H9 (cell line): ENCODE results near the gene CEP55. TPM values are rescaled to one million over a fixed set of nuclear protein-coding genes. Genes with fewer than 3 reads are reported as not detected.

ENCODE experiments used
- DNase-seq: peaks from one replicate; pipeline ENCODE4 v3.0.0-alpha.2; 2017
- H2AFZ ChIP-seq: one replicate; pipeline ENCODE4 v1.6.1; 2013; ENCODE audit warnings: mild to moderate bottlenecking, low read length, control low read depth, moderate library complexity
- H2AK5ac ChIP-seq: 2 replicates; pipeline ENCODE4 v1.6.1; 2013; ENCODE audit warnings: low read length, control low read depth, mixed read lengths; ENCODE audit not compliant: insufficient read length
- H2BK120ac ChIP-seq: one replicate; pipeline ENCODE4 v1.6.1; 2013; ENCODE audit warnings: low read depth, mild to moderate bottlenecking, low read length, control low read depth, inconsistent platforms; ENCODE audit not compliant: poor library complexity, severe bottlenecking
- H2BK12ac ChIP-seq: 2 replicates; pipeline ENCODE4 v1.6.1; 2013; ENCODE audit warnings: low read length, control low read depth, mixed read lengths, low read depth; ENCODE audit not compliant: insufficient read length
- H2BK15ac ChIP-seq: 2 replicates; pipeline ENCODE4 v1.6.1; 2013; ENCODE audit warnings: low read depth, low read length, control low read depth
- H2BK20ac ChIP-seq: one replicate; pipeline ENCODE4 v1.6.1; 2013; ENCODE audit warnings: low read depth, mild to moderate bottlenecking, low read length, control low read depth, inconsistent platforms; ENCODE audit not compliant: poor library complexity, severe bottlenecking
- H2BK5ac ChIP-seq: 2 replicates; pipeline ENCODE4 v1.6.1; 2013; ENCODE audit warnings: low read length, control low read depth, mixed read lengths; ENCODE audit not compliant: insufficient read length
- H3K14ac ChIP-seq: 2 replicates; pipeline ENCODE4 v1.6.1; 2013; ENCODE audit warnings: low read length, control low read depth; ENCODE audit not compliant: insufficient read depth
- H3K18ac ChIP-seq: 2 replicates; pipeline ENCODE4 v1.6.1; 2013; ENCODE audit warnings: low read depth, mild to moderate bottlenecking, mixed read lengths, low read length, control low read depth; ENCODE audit not compliant: insufficient read length
- H3K23ac ChIP-seq: 2 replicates; pipeline ENCODE4 v1.6.1; 2013; ENCODE audit warnings: low read length, control low read depth, mixed read lengths, low read depth; ENCODE audit not compliant: insufficient read length
- H3K23me2 ChIP-seq: 2 replicates; pipeline ENCODE4 v1.6.1; 2013; ENCODE audit warnings: low read depth, mild to moderate bottlenecking, mixed read lengths, low read length, control low read depth; ENCODE audit not compliant: insufficient read length, poor library complexity, severe bottlenecking
- H3K27ac ChIP-seq: 2 replicates; pipeline ENCODE4 v1.5.1; 2013; ENCODE audit warnings: low read length, control low read depth, mixed read lengths, low read depth; ENCODE audit not compliant: insufficient read length
- H3K27me3 ChIP-seq: 2 replicates; pipeline ENCODE4 v1.6.1; 2013; ENCODE audit warnings: low read length, control low read depth, inconsistent platforms; ENCODE audit not compliant: insufficient read depth
- H3K4ac ChIP-seq: 2 replicates; pipeline ENCODE4 v1.6.1; 2013; ENCODE audit warnings: low read depth, mild to moderate bottlenecking, control low read depth, inconsistent platforms, low read length, moderate library complexity
- H3K4me1 ChIP-seq: 2 replicates; pipeline ENCODE4 v1.6.1; 2013; ENCODE audit warnings: low read length, control low read depth, inconsistent platforms; ENCODE audit not compliant: insufficient read depth
- H3K4me2 ChIP-seq: 2 replicates; pipeline ENCODE4 v1.6.1; 2013; ENCODE audit warnings: low read length, control low read depth, mixed read lengths; ENCODE audit not compliant: insufficient read length, insufficient read depth
- H3K56ac ChIP-seq: 2 replicates; pipeline ENCODE4 v1.6.1; 2013; ENCODE audit warnings: low read depth, mild to moderate bottlenecking, mixed read lengths, low read length, control low read depth; ENCODE audit not compliant: insufficient read length
- H3K79me1 ChIP-seq: 2 replicates; pipeline ENCODE4 v1.6.1; 2013; ENCODE audit warnings: low read depth, mild to moderate bottlenecking, moderate library complexity, low read length, control low read depth, inconsistent platforms; ENCODE audit not compliant: insufficient read depth, poor library complexity, severe bottlenecking
- H3K79me2 ChIP-seq: 2 replicates; pipeline ENCODE4 v1.6.1; 2013; ENCODE audit warnings: low read length, control low read depth, inconsistent platforms; ENCODE audit not compliant: insufficient read depth
- H3K9ac ChIP-seq: 2 replicates; pipeline ENCODE4 v1.6.1; 2013; ENCODE audit warnings: low read length, control low read depth, mixed read lengths; ENCODE audit not compliant: insufficient read length; ENCODE audit errors: extremely low read depth
- H3K9me3 ChIP-seq: one replicate; pipeline ENCODE4 v1.6.1; 2013; ENCODE audit warnings: low read depth, low read length, inconsistent platforms; ENCODE audit not compliant: control insufficient read depth
- H3T11ph ChIP-seq: one replicate; pipeline ENCODE4 v1.6.1; 2013; ENCODE audit warnings: mild to moderate bottlenecking, low read length, control low read depth, inconsistent platforms
- H4K20me1 ChIP-seq: one replicate; pipeline ENCODE4 v1.6.1; 2013; ENCODE audit not compliant: control insufficient read depth, insufficient read length, insufficient read depth
- H4K5ac ChIP-seq: 2 replicates; pipeline ENCODE4 v1.6.1; 2013; ENCODE audit warnings: low read depth, mild to moderate bottlenecking, mixed read lengths, low read length, control low read depth; ENCODE audit not compliant: insufficient read length
- H4K8ac ChIP-seq: replicated peaks from 2 replicates; pipeline ENCODE4 v1.6.1; 2013; ENCODE audit warnings: low read length, control low read depth, mixed read lengths, low read depth; ENCODE audit not compliant: insufficient read length
- H4K91ac ChIP-seq: 2 replicates; pipeline ENCODE4 v1.6.1; 2013; ENCODE audit warnings: low read depth, mild to moderate bottlenecking, moderate library complexity, mixed read lengths, low read length, control low read depth; ENCODE audit not compliant: insufficient read length
- H3K27ac Mint-ChIP-seq, 3 experiments: 2 replicates in 2 of 3; 3 replicates in 1 of 3; pipeline ENCODE4 v1.8.0; 2020 to 2021; ENCODE audit warnings: mixed read lengths in 3 of 3, mild to moderate bottlenecking in 1 of 3, moderate library complexity in 1 of 3
- H3K27me3 Mint-ChIP-seq: 2 replicates; pipeline ENCODE4 v1.8.0; 2021; ENCODE audit warnings: low read depth, mild to moderate bottlenecking, moderate library complexity, mixed read lengths
- H3K36me3 Mint-ChIP-seq, 3 experiments: 2 replicates in 2 of 3; 3 replicates in 1 of 3; pipeline ENCODE4 v1.8.0; 2020 to 2021; ENCODE audit warnings: low read depth in 3 of 3, mixed read lengths in 3 of 3; ENCODE audit not compliant: insufficient read depth in 1 of 3
- H3K4me1 Mint-ChIP-seq, 2 experiments: 2 replicates each; pipeline ENCODE4 v1.8.0; 2020; ENCODE audit warnings: mixed read lengths in 2 of 2
- H3K4me3 Mint-ChIP-seq, 2 experiments: 2 replicates in 1 of 2; 3 replicates in 1 of 2; pipeline ENCODE4 v1.8.0; 2020 to 2021; ENCODE audit warnings: mild to moderate bottlenecking in 2 of 2, mixed read lengths in 2 of 2, moderate library complexity in 1 of 2
- H3K9me3 Mint-ChIP-seq, 2 experiments: 2 replicates in 1 of 2; 3 replicates in 1 of 2; pipeline ENCODE4 v1.8.0; 2020; ENCODE audit warnings: mild to moderate bottlenecking in 2 of 2, mixed read lengths in 2 of 2, moderate library complexity in 1 of 2
- whole genome bisulfite sequencing: extraction: QIAGEN DNeasy Blood & Tissue Kit; methylation state at CpG from one replicate; pipeline ENCODE4 v1.1.7; 2013; ENCODE audit warnings: missing lambda C conversion rate, low lambda C conversion rate, mixed read lengths; ENCODE audit not compliant: insufficient read length; ENCODE audit errors: extremely low coverage; 5-methylcytosine and 5-hydroxymethylcytosine counted together
- total RNA-seq: library from RNA; stranded (reverse); gene quantifications from 2 replicates; pipeline ENCODE4 v1.2.1, GENCODE V29; 2021
- TF ChIP-seq, protein P1 (sequence below): fragments of 200-600 bp; sonication (generic); conservative IDR thresholded peaks from 3 replicates; pipeline ENCODE4 v1.8.0; 2021; ENCODE audit warnings: antibody characterized with exemption, mild to moderate bottlenecking

CEP55 gene
- total RNA-seq, 1 experiment from 2014 or later: 17.8 TPM

DNA sequence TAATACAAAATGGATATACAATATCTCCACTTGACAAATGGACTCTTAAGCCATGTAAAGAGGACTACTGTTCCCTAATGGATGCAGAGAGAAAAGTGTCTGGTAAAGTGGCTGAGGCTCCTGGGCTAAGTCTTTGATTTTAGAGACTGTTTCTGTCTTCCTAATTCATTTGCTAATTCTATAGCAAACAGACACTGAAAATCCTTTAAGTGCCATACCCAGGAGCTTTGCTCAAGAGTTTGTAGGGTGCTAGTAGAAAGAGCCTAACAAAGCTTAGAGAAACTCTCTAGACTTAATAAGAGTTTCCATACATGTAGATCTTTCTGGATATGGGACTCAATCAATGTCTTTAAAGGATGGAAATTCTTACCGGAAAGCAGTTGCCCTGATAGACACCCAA, 16.7 kb downstream of the CEP55 start:
- Histone ChIP-seq H2BK12ac (no peak overlapping the region), H3K79me2 (no peaks in the 10 kb centered on the region), H3K14ac (no peak overlapping the region), H3K79me1 (no peaks in the 10 kb centered on the region), H4K5ac (no peak overlapping the region), H4K8ac (no peak overlapping the region), H3K4ac (no peak overlapping the region), H2BK120ac (no peak overlapping the region), H3K9me3 (no peaks in the 10 kb centered on the region), H3K18ac (no peak overlapping the region), H2BK15ac (no peak overlapping the region), H3K56ac (no peak overlapping the region), H3K23me2 (no peaks in the 10 kb centered on the region), H2BK5ac (no peak overlapping the region), H2AK5ac (no peak overlapping the region), H3K27ac (no peak overlapping the region), H4K91ac (no peak overlapping the region), H3K9ac (no peak overlapping the region), H3K4me1 (no peaks in the 10 kb centered on the region), H3K23ac (no peak overlapping the region), H2BK20ac (no peak overlapping the region), H2AFZ (no peak overlapping the region), H3T11ph (no peak overlapping the region), H4K20me1 (no peaks in the 10 kb centered on the region), H3K27me3 (no peaks in the 10 kb centered on the region), H3K4me2 (no peak overlapping the region)
- TF ChIP-seq, protein P1, sequence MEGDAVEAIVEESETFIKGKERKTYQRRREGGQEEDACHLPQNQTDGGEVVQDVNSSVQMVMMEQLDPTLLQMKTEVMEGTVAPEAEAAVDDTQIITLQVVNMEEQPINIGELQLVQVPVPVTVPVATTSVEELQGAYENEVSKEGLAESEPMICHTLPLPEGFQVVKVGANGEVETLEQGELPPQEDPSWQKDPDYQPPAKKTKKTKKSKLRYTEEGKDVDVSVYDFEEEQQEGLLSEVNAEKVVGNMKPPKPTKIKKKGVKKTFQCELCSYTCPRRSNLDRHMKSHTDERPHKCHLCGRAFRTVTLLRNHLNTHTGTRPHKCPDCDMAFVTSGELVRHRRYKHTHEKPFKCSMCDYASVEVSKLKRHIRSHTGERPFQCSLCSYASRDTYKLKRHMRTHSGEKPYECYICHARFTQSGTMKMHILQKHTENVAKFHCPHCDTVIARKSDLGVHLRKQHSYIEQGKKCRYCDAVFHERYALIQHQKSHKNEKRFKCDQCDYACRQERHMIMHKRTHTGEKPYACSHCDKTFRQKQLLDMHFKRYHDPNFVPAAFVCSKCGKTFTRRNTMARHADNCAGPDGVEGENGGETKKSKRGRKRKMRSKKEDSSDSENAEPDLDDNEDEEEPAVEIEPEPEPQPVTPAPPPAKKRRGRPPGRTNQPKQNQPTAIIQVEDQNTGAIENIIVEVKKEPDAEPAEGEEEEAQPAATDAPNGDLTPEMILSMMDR: no peak
- no peaks in the 10 kb centered on the region for H3K9me3 Mint-ChIP-seq
- no peak overlapping the region for H3K27ac Mint-ChIP-seq
- H3K4me3 Mint-ChIP-seq: no peak overlapping the region
- H3K27me3 Mint-ChIP-seq: no peaks in the 10 kb centered on the region
- H3K4me1 Mint-ChIP-seq: peaks cover 6 to 7% of the 10 kb centered on the region in 2 experiments
- WGBS: no CpG with 5 or more reads among the region's 1 CpG
- no peak for DNase-seq
- H3K36me3 Mint-ChIP-seq: peaks cover 16 to 63% (median 54%) of the 10 kb centered on the region in 3 experiments; a peak in 6 of 7 replicates
